Measurements from ENCODE around the gene GREM2.

Gene GREM2

GRCh38 chr1:240611619-240612480, at the start of gene GREM2:
Gene GREM2, minus strand, starts transcription at chr1:240612155. Its CDS starts 118,680 bp downstream, at chr1:240493475.
- peak; percentile 34 for DNase-seq (ENCODE audit: low read depth)

GRCh38 chr1:240658312-240658960, 46.5 kb upstream of the GREM2 start:
- TF ChIP-seq CTCF (IDR thresholded peaks at IDR 0.05; ENCODE audit: insufficient read depth, low read depth, low read length, missing control alignments) = no peak
- H3K4me3 ChIP-seq (ENCODE audit: low read length) = no peak overlapping the region
- no peak for DNase-seq (ENCODE audit: low read depth)

More at GRCh38 chr1:240611619-240612480, at the start of gene GREM2:
- no peak for TF ChIP-seq CTCF (IDR thresholded peaks at IDR 0.05; ENCODE audit: insufficient read depth, low read depth, low read length, missing control alignments)
- H3K4me3 ChIP-seq (ENCODE audit: low read length) = peak within 1 kb of the TSS; percentile 60

- no peak for TF ChIP-seq CTCF (IDR thresholded peaks at IDR 0.05; ENCODE audit: insufficient read depth, low read depth, low read length, missing control alignments)
- no peak for DNase-seq (ENCODE audit: low read depth)
- H3K4me3 ChIP-seq (ENCODE audit: low read length) = no peak overlapping the region
These were observed 44.6 kb upstream of the GREM2 start for GRCh38 chr1:240656531-240656930.

- H3K4me3 ChIP-seq (ENCODE audit: low read length) = no peak overlapping the region
- DNase-seq (ENCODE audit: low read depth) = no peak
- no peak for TF ChIP-seq CTCF (IDR thresholded peaks at IDR 0.05; ENCODE audit: insufficient read depth, low read depth, low read length, missing control alignments)
These were observed 41.0 kb upstream of the GREM2 start for GRCh38 chr1:240652961-240653409.

- TF ChIP-seq CTCF (IDR thresholded peaks at IDR 0.05; ENCODE audit: insufficient read depth, low read depth, low read length, missing control alignments) = no peak
- DNase-seq (ENCODE audit: low read depth) = no peak
- H3K4me3 ChIP-seq (ENCODE audit: low read length) = no peak overlapping the region
These were observed 40.6 kb upstream of the GREM2 start for GRCh38 chr1:240652549-240652948.

GRCh38 chr1:240650877-240651276, 38.9 kb upstream of the GREM2 start:
- H3K4me3 ChIP-seq (ENCODE audit: low read length) = no peak overlapping the region
- no peak for TF ChIP-seq CTCF (IDR thresholded peaks at IDR 0.05; ENCODE audit: insufficient read depth, low read depth, low read length, missing control alignments)
- no peak for DNase-seq (ENCODE audit: low read depth)
